GM12873 (cell line): ENCODE results near the gene ACSM5.

Source experiments
- TF ChIP-seq, protein P1 (sequence below): IDR thresholded peaks from 2 replicates; pipeline ENCODE4 v1.5.1; 2012; ENCODE audit warnings: low read depth, mild to moderate bottlenecking, moderate library complexity, low read length, control low read depth; ENCODE audit not compliant: insufficient read depth; ENCODE audit errors: missing control alignments

ACSM5 gene

DNA sequence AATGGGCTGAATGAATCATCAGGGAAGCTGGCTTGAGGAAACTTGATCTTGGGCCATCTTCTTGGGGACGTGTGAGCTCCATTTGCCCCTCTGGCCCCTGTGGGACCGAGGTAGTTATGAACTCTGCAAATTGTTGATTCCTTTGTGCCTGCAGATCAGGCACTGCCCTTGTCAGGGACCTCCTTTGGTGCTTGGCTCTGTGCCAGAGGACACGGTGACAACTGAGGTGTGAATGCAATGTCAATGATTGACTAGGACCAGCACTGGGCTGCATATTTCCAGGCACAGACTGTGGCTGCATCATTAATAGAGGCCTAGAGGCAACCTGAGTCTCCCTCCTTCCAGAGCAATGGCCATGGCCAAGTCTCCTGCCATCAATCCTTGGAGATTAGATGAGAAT is 28.6 kb upstream of the ACSM5 start:
- TF ChIP-seq, protein P1, sequence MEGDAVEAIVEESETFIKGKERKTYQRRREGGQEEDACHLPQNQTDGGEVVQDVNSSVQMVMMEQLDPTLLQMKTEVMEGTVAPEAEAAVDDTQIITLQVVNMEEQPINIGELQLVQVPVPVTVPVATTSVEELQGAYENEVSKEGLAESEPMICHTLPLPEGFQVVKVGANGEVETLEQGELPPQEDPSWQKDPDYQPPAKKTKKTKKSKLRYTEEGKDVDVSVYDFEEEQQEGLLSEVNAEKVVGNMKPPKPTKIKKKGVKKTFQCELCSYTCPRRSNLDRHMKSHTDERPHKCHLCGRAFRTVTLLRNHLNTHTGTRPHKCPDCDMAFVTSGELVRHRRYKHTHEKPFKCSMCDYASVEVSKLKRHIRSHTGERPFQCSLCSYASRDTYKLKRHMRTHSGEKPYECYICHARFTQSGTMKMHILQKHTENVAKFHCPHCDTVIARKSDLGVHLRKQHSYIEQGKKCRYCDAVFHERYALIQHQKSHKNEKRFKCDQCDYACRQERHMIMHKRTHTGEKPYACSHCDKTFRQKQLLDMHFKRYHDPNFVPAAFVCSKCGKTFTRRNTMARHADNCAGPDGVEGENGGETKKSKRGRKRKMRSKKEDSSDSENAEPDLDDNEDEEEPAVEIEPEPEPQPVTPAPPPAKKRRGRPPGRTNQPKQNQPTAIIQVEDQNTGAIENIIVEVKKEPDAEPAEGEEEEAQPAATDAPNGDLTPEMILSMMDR: no peak

DNA sequence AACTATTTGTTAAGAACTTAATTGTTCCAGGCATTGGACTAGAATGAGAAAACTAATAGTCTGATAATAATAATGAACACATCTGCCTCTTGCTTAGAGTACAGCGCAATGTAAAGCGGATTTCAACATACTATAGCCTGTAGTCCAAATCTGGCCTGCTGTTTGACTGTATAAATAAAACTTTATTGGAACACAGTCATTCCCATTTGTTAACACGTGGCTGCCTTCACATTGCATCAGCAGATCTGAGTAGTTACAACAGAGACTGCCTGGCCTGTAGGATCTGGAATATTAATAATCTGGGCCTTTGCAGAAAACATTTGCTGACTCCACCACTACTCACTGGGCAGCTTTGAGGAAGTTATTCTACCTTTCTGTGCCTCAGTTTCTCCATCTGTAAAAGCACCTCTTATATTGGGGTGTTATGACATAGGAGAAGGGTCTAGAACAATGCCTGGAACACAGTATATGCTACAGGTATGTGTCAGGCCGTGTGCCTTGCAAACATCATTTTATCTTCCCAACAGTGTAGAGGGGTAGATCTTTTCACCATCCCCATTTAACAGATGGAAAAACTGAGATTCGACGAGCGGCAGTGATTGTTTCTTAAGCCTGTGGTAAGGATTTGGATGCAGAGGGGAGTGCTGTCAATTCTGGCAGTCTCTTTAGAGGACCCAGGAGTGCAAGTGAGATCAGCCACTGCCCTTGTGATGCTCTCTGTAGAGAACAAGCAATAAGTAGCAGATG is 27.0 kb upstream of the ACSM5 start:
- TF ChIP-seq, protein P1: no peak

DNA sequence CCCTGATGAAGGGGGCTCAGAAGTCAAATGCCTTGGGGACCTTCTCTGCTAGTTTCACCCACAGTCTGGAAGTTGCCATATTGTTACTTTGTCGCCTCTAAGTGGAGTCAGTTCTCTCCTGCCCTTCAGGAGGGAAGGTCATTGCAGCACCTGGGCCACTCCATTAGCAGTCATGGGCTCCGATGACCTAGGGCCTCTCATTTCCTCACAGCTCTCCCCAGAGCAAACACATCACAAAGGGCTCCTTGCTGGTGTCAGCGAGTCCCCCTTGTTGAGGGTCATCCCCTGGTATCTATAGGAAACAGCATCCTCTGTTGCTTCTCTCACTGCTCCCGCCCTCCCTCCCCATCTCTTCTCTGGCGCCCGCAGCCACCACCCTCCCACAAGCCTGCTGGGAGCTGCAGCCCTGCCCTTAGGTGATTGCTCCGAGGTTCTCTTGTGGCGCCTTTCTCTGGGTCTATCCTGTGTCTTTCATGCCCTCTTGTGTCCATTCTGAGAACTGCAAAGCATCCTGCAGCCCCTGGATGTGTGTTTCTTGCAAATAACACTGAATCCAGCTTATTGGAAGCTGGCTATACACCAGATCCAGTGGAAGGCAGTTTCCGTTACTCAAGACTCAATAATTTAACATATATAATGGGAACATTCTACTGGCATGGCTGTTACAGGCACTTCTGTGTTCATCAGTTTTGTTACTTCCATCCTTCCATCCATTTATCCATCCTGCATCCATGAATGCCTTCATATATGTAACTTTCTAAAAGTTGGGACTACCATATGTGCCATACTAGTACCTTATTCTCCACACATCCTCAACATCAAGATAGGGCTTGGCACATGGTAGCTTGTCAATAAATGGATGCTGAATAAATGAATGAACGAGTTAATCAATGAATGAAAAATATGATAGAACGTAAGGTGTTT is 26.0 kb upstream of the ACSM5 start:
- TF ChIP-seq, protein P1: peak; percentile 84

DNA sequence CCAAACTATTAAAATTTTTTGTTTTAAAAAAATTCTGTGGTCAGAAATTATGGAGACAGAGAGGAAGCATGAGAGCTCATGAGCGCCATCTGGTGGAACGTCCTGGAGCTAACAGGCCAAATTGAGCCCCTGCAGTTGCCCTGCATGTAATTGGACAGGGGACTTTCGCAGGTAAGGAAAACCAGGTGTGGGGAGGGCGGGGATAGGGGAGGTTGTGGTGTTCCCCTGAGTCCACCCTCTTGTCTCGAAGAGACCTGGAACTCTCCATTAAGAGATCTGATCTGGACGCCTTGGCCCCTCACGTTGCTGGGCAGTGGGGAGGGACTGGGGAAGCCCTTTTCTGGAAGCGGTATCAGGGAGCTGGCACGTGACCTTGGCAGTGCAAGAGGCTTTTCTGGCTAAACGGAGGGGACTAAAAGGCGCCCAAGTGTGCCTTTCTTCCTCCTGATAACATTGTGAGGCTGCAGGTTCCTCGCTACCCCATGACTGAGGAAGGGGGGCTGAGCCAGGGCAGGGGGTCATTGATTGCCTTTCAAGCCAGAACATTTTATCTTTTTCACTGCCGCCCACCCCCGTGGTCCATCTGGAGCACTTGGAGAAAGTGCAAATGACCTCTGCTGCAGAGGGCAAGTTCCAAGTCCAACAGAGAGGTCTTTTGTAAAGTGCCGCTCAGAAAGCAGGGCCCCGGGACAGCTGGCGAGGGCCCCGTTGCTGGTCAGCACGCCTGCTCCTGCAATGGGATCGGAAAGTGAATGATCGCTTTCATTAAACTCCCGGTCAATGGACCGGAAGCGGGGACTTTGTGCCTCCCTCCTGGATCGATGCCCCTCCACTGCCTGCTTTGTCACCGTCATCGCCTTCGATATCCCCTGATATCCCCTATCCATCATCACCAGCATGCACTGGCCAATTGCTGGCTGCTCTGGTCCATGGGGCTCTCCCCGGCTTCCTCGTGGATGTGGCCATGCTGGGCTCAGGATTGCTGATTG is 23.2 kb upstream of the ACSM5 start:
- TF ChIP-seq, protein P1: peak; percentile 78

DNA sequence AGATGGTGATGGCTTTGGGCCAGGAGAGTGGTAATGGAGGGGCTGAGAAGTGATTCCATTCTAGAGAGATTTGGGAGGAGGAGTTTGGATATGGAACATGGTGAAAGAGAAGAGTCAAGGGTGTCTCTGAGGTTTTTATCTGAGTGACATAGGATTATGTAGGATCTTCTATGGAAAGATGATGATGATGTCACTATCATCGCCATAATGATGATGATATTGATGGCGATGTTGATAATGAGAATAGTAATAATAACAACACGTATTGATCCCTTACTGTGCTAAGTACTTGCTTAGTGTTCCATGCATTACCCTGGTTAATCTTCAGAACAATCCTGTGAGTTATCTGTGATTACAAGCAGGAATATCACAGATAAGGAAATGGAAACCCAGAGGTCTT is 21.4 kb upstream of the ACSM5 start:
- TF ChIP-seq, protein P1: no peak

DNA sequence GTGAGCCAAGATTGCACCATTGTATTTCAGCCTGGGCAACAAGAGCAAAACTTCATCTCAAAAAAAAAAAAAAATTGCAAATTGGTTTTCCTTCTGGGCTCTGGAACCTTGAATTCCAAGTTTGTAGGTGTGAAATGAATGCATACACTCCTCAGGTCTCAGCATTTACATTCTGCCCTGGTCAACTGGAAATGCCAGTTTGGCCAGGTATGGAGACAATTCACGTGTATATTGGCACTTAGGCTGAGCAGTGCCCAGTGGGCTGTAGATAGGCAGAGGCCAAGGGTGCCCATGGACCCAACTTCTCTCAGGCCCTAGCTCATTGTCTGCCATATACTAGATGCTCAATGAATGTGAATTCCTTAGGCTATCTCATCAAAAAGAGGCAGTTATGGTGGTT is 20.5 kb upstream of the ACSM5 start:
- TF ChIP-seq, protein P1: no peak
